ENCODE data around the gene IL4R.

DNA sequence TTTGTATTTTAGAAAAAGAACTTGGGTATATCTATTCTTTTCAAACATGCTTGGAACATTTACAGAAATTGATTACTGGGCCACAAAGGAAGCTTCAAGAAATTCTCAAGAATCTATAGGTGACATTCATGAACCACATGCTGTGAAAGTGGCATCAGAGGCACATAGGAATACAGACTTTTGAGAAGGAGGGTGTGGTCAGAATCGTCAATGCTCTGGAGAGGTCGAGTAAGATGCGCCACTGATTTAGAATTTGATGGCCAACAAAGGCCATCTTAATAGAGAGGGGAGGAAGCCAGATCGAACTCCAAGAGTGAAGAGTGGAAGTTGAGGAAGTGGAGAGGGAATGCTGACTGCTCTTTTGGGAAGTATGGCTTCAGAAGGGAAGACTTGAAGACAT is 41.7 kb upstream of the IL4R start:
- TF ChIP-seq, protein P1, sequence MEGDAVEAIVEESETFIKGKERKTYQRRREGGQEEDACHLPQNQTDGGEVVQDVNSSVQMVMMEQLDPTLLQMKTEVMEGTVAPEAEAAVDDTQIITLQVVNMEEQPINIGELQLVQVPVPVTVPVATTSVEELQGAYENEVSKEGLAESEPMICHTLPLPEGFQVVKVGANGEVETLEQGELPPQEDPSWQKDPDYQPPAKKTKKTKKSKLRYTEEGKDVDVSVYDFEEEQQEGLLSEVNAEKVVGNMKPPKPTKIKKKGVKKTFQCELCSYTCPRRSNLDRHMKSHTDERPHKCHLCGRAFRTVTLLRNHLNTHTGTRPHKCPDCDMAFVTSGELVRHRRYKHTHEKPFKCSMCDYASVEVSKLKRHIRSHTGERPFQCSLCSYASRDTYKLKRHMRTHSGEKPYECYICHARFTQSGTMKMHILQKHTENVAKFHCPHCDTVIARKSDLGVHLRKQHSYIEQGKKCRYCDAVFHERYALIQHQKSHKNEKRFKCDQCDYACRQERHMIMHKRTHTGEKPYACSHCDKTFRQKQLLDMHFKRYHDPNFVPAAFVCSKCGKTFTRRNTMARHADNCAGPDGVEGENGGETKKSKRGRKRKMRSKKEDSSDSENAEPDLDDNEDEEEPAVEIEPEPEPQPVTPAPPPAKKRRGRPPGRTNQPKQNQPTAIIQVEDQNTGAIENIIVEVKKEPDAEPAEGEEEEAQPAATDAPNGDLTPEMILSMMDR (IDR thresholded peaks at IDR 0.05), result no peak
- no peak for TF ChIP-seq POLR2A (IDR thresholded peaks at IDR 0.05)

All from Peyer's patch (tissue), 4 donors.